ENCODE results near the gene HMCN2.
"Not testable (repeated sequence)": the region's sequence is repeated elsewhere in the genome, so short reads cannot be mapped to it uniquely, and the experiment has no call there.

HMCN2 gene

DNA sequence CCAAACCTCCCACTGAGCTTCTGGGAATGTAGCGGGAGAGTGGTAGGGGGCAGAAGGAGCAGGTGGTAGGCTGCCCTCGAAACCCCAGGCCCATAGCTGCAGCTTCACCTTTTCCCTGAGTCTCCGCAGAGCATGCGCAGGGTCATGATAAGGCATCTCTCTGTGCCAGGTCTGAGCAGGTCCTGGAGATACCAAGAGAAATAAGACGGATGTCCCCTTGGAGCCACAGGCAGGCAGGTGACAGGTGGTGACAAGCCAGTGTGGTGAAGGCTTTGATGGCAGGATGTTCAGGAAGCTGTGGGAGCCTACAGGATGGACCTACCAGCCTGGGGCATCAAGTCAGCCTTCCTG, 68.1 kb downstream of the HMCN2 start:
- DNase-seq = peak; percentile 31

DNA sequence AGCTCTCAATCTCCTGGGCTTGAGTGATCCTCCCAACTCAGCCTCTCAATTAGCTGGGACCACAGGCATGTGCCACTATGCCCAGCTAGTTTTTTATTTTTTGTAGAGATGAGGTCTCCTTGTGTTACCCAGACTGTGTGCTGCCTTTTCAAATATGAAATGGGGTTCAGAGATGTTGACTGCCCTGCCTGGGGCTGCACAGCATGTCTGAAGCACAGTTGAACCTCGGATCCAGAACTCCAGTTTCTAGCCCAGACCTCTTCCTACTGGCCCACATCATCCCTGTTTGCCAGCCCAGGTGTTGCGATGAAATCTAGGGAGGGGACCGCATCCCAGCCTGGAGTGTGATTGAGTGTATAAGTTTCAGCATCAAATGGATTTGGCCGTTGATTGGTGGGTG, 69.4 kb downstream of the HMCN2 start:
- no peak for DNase-seq

DNA sequence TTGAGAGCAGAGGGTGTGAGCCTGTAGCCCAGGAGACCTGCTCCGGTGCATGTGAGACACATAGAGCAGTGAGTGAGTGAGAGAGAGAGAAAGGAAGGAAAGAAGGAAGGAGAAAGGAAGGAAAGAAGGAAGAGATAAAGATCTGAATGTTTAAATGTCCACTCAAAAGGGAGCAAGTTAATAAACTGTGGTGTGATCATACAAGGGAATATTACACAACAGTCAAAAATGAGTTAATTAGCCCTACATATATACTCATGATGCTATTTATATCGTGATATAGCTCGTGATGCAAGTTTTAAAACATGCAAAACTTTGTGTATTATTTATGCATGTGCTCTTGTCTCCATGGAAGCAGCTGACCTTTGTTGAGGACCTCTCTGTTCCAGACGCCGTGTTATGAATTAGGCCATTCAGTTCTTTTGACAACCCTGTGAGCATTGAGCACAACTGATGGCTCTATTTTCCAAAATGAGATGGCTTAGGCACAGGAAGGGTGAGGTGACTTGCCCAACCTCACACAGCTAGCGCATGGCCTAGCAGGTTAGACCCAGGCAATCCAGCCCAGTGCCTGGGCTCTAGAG, 70.6 kb downstream of the HMCN2 start:
- DNase-seq = no peak

DNA sequence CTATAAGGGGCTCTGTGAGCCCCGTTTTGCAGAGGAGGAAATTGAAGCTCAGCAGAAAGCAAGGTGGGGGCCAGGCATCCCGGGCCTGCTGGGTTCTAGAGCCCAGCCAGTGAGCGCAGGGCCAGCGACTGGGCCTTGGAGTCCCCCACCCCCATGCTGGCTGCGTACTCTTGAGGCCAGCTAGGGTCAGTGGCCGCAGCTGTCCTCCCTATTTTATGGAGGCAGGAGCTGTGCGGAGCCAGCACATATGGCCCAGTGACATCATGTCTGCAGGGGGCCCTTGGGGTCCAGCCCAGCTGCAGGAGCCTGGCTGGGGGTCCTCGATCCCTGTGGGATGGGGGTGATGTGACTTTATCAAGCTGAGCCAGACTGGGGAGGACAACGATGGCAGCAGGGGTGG, 71.3 kb downstream of the HMCN2 start:
- DNase-seq = no peak

DNA sequence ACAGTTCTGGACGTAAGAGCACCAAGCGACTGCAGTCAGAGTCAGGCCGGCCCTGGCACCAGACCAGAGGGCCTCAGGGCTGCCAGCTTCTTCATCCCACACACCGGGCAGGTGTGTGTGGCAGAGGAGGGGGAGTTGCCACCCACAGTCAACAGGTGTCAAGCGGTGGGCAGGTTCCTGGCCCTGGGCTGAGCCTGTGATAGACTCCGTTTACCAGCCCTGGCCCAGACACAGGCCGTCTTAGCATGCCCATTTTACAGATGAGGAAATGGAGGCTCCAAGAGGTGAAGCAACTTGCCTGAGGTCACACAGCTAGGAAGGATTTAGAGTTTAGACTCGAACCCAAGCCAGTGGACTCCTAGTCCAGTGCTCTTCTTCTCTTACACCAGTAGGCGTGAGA, 71.8 kb downstream of the HMCN2 start:
- no peak for DNase-seq

DNA sequence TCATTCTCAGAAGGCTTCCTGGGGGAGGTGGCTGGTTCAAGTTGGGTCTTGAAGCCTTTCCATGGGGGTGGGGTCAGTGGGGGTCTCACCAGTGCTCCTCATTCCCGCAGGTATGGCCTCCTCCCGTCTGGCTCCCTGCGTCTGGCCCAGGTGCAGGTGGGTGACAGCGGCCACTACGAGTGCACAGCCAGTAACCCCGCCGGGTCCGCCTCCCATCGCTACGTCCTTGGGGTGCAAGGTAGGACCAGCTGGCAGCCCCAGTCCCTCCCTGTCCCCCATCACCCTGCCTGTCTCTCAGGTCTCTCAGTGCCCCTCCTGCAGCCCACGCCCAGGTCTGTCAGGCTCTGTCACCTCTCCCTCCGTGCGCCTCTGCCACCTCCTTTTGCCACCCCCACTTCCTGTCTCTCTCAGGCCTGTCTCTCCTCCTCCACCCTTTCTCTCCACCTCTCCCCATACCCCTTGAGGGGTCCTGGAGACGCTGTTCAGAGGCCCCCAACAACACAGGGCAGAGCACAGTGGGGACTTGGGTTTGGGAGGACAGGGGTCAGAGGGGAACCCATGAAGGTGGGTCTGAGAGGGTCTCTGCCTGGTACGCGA, 72.3 kb downstream of the HMCN2 start:
- no peak for DNase-seq

DNA sequence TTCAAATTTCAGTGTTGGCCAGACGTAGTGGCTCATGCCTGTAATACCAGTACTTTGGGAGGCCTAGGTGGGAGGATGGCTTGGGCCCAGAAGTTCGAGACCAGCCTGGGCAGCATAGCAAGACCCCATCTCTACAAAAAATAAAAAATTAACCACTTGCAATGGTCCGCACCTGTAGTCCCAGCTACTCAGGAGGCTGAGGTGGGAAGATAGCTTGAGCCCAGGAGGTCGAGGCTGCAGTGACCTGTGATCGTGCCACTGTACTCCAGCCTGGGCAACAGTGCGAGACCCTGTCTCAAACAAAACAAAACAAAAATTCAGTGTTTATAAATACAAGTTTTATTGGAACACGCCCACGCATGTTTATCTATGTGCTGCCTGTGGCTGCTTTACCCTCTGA, 73.3 kb downstream of the HMCN2 start:
- DNase-seq = not testable (repeated sequence)

DNA sequence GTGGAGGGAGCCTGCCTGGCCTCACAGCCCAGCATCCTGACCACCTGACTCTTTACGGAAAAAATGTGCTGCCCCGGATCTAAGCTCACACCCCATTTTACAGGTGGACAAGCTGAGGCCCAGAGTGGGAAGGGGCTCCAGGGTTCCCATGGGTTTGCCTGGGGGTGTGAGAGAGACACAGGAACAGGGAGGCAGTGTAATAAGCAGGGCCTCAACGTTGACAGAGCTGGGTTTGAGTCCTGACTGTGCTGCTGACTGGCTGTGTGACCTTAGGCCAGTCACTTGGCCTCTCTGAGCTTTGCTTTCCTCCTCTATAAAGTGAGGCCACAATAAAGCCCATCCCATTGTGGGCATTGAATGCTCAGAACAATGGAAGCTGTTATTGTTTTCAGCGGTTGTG, 73.7 kb downstream of the HMCN2 start:
- no peak for DNase-seq

DNA sequence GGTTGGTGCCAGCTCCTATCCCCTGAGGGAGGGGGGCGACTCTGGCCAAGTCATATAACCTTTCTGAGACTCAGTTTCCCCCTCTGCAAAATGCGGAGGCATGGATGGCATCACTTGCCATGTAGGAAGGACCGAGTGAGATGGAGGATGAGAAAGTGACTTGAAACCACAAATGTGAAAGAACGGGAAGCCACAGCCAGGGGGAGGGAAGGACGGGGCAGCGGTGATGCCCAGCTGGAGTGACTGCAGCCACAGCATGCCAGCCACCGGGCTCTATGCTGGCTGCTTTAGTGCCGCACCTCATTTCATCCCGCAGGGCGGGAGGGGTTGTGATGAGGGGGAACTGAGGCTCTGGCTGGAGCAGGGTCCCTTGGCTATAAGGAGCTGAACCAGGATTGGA, 74.5 kb downstream of the HMCN2 start:
- no peak for DNase-seq

DNA sequence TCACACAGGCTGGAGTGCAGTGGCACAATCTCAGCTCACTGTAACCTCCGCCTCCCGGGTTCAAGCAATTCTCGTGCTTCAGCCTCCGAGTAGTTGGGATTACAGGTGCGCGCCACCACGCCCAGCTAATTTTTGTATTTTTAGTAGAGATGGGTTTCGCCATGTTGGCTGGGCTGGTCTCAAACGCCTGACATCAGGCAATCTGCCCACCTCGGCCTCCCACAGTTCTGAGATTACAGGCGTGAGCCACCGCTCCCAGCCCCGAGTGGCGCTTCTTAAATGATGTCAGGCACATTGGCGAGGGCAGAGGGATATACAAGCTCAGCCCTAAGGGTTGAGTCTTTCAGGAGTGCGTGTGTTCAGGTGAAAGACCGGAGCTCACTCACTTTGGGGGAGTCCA, 75.0 kb downstream of the HMCN2 start:
- DNase-seq = not testable (repeated sequence)

DNA sequence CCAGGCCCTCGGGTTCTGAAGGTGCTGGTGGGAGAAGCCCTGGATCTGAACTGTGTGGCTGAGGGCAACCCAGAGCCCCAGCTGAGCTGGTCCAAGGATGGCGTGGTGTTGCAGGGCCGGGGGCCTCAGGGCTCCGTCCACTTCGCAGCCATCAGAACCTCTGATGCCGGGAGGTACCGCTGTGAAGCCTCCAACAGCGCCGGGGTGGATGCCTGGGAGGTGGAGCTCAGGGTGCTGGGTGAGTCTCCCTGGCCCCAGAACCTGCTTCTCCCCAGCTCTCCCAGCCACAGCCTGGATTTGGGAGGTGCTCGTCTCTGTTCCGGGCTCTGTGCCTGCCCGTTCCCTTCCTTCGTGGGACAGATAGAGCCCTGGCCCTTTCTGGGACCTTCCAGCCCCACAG, 75.6 kb downstream of the HMCN2 start:
- no peak for DNase-seq

DNA sequence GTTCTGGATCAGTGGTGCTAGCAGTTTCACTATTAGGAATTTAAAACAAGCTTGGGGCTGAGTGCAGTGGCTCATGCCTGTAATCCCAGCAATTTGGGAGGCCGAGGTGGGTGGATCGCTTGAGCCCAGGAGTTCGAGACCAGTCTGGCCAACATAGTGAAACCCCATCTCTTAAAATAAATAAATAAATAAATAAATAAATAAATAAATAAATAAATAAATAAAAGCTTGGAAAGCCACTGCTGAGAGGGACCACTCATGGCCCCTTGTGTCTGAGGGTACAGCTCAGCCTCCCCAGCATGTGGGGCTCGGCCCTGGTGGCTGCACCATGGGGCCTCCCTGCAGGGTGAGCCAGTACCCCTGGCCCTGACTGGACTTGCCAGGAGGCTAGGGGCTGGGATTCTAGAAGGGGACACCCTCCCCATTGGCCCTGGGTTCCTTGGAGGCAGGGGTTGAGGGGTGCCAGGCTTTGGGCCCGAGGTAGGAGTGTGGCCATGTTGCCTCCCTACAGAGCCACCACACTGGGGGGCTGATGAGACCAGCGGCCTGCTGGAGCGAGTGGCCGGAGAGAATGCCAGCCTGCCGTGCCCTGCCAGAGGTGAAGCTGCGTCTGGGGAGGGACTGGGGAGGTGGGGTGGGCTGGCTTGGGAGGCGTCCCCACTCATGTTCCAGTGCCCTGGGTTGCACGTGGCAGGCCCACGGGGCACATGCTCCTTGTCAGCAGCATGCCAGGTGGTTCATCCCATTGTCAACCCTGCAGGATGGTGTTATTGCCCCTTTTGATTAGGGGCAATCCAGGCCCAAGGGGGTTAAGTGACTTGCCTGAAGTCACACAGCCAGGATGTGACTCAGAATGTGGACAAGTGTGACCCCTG, 76.5 kb downstream of the HMCN2 start:
- DNase-seq = no peak

DNA sequence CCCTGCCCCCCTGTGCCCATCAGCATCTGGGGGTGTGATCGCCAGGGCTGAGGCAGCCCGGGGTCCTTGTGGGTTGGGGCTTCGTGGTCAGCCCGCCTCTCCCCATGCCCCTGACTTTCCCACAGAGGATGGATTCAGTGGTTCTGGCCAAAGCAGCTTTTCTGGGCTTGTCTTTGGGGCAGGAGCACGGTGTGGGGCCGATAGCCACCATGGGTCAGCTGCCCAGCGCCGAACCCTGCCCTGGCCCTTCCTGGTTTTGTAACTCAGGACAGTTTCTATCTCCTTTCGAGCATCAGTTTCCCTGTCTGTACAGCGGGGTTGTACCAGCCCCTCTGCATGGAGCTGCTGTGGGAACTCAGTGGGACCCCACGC, 77.1 kb downstream of the HMCN2 start:
- DNase-seq = no peak

DNA sequence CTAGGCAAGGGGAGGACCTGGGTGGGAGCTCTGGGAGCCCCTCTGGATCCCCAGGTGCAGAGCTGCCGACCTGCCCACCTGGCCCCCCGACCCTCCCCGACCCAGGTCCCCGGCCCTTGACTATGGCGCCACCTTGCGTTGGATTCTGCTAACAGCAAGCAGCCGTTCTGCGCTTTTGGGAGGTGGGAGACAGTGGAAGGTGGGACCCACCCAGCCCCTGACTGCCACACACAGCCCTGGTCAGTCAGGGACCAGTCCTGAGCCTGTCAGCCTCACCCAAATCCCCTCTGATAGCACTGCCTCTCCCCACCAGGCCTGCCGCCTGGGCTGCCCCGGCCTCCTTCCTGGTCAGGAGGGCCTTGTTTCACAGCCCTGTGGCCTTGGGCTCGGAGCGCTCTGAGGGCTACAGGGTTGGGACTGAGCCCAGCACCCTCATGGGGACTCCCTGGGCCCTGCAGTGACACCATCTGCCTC, 77.9 kb downstream of the HMCN2 start:
- DNase-seq = no peak

DNA sequence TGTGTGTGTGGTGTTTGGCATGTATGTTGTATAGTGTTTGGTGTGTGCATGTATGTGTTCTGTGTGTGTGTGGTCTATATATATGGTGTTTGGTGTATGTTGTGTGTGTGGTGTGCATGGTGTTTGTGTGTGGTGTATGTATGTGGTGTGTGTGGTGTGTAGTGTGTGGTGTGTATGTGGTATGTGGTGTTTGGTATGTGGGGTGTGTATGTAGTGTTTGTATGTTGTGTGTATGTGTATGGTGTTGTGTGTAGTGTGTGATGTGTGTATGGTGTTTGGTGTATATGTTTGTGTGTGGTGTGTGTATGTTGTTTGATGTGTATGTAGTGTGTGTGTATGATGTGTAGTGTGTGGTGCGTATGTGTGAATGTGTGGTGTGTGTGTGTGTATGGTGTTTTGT, 78.8 kb downstream of the HMCN2 start:
- no peak for DNase-seq

DNA sequence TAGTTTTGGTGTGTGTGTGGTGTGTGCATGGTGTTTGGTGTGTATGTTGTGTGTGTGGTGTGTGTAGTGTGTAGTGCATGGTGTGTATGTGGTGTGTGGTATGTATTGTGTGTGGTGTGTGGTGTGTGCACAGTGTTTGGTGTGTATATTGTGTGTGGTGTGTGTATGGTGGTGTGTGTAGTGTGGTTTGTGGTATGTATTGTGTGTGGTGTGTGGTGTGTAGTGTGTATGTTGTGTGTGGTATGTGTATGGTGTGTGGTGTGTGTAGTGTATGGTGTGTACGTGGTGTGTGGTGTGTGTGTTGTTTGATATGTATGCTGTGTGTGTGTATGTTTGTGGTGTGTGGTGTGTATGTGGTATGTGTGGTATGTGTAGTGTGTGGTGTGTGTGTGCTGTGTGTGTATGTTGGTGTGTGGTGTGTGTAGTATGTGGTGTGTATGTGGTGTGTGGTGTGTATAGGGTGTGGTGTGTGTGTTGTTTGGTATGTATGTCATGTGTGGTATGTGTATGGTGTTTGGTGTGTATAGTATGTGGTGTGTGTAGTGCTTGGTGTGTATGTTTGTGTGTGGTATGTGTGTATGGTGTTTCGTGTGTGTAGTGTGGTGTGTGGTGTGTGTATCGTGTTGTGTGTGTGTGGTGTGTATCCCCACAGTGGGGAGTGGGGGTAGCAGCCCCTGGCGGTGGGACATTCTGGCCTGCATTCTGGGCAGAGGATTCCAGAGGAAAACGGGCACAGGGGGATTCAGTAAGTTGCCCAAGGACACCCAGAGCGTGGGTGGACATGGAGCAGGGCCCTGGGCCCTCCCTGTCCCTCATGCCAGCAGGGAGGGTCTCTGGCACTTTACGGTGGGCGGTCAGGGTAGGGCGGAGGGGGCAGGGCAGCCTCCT, 79.7 kb downstream of the HMCN2 start:
- DNase-seq = no peak

DNA sequence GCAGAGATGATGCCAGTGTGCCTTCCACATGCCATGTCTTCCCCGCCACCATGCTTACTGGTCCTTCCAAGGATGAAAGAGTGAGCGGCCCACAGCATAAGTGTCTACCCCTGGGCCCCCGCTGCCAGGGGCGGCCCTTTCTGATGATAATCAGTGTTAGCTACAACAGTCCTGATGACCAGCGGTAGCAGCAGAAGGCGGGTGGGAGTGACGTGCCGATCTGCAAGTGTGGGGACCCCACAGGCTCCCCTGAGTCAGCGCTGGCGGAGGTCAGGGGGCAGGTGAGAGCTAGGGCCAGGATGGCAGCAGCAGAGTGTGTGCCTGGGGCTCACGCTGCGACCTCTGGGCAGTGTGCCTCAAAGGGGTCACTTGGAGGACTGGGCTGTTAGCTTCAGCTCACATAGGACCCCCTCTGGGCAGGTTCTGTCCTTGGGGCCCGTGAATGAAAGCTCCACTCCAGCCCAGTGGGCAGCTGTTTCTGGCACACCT, 80.4 kb downstream of the HMCN2 start:
- DNase-seq = no peak

DNA sequence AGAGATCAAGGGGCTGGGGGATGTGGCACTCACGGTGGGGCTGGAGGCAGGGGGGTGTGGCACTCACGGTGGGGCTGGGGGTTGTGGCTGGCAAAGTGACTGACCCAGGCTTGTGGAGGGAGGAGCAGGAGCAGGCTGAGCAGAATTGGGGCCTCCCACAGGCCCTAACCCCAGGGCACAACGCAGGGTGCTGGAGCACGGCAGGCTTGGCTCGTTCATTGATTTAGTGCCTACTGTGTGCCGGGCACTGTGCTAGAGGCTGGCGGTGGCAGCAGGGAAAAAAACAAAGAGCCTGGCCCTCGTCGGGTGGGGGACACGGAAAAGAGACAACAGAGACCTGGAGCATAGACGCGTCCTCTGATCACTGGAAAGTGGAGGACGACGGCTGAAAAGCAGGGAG, 80.9 kb downstream of the HMCN2 start:
- no peak for DNase-seq

DNA sequence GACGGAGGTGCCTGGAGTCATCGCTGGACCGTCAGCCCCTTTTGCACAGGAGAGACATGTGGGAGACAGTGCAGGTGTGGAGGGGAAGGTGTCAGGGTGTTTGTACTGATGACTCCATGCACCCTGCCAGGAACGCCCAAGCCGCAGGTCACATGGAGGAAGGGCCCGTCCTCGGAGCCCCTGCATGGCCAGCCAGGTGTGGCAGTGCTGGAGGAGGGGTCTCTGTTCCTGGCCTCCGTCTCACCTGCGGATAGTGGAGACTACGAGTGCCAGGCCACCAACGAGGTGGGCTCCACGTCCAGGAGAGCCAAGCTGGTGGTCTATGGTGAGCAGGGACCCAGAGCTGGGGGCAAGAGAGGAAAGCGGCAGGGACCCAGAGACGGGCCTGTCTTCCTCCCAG, 81.5 kb downstream of the HMCN2 start:
- DNase-seq = no peak

DNA sequence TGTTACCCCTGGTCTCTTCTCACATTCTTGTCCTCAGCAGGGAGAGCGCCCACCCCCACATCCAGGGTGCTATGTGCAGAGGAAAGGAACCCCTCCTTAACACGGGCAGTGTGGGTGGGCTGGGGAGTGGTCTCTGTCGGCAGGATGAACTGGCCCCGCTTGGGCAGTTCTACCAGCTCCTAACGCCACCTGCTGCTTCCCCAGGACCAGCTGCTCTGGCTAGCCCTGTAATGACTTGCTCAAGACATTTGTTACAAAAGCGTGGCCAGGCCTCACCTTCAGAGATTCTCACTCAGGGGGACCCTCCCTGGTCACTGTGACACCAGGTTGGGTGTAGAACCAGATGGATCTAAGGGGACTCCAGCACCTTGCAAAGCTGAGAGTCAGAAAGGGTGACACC, 82.4 kb downstream of the HMCN2 start:
- no peak for DNase-seq

DNA sequence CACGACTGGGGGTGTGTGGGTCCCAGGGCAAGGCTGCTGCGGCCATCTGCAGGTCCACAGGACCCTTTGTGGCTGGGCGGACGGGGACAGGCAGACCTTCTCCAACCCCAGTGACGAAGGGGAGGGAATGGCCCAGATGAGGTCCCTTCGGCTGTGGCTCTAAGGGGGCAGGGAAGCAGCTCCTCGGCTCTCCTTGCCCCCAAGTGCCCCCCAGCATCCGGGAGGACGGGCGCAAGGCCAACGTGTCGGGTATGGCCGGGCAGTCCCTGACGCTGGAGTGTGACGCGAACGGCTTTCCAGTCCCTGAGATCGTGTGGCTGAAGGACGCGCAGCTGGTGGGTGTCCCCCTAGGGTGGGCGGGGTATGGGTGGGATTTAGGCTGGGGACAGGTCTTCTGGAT, 82.8 kb downstream of the HMCN2 start:
- no peak for DNase-seq

DNA sequence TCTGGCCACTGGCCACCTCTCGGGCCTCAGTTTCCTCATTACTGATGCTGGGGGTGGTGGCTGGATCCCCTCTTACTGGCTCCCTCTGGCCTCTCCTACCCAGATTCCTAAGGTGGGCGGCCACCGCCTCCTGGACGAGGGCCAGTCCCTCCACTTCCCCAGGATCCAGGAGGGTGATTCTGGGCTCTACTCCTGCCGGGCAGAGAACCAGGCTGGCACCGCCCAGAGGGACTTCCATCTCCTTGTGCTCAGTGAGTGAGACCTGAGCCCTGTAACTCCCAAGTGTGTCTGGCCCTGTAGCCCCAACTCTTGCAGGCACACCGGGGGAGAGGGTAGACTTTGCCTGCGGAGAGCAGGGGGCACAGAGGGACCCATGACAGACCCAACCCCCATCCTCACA, 83.3 kb downstream of the HMCN2 start:
- DNase-seq = no peak

DNA sequence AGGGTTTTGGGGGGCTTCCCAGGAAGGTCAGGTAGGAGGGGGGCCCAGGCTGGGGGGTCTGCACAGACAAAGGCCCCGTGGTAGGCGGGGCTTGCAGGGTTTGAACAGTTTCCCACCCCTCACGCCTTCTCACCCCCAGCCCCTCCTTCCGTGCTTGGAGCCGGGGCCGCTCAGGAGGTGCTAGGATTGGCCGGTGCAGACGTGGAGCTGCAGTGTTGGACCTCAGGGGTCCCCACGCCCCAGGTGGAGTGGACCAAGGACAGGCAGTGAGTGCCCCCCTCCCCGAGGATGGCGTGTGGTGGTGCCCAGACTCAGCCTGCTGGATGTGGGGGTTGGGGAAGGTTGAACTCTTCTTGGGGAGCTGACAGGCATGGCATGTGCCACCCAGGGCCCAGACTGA, 83.8 kb downstream of the HMCN2 start:
- DNase-seq = no peak
